Pancreas (tissue), 10 donors: ENCODE data around the gene DESI1. TPM values are rescaled to one million over a fixed set of nuclear protein-coding genes. Genes with fewer than 3 reads are reported as not detected.

ENCODE experiments used
- ATAC-seq, 4 donors: fragments of 200-7000 bp; cut with Tn5 transposase; one replicate each; pipeline versions ENCODE4 v1.8.0 to v1.9.1; 2020; ENCODE audit warnings: mild to moderate bottlenecking in 4 of 4, moderate library complexity in 4 of 4
- DNase-seq, 6 donors: peaks; one replicate each; pipeline ENCODE4 v3.0.0-alpha.2; 2020
- FAIRE-seq: peaks from 2 replicates; lab custom pipeline; 2012; peaks lifted over from hg19 to GRCh38; lab: Jason Lieb, UNC
- H3K27ac ChIP-seq, 4 donors: fragments of 200-600 bp; sonication (generic); 1 replicate in 3 of 4; 2 replicates in 1 of 4; pipeline versions ENCODE4 v1.5.0 to v1.8.0; 2020
- H3K27me3 ChIP-seq, 4 donors: fragments of 200-600 bp; one replicate each; pipeline ENCODE4 v1.8.0; 2021
- H3K36me3 ChIP-seq, 3 donors: fragments of 200-600 bp; sonication (generic) in 1 of 3; one replicate each; pipeline versions ENCODE4 v1.5.0 to v1.8.0; 2020 to 2021
- H3K4me1 ChIP-seq, 3 donors: fragments of 200-600 bp; one replicate each; pipeline ENCODE4 v1.8.0; 2021
- H3K4me3 ChIP-seq, 4 donors: fragments of 200-600 bp; sonication (generic) in 2 of 4; one replicate each; pipeline versions ENCODE4 v1.5.0 to v1.8.0; 2020 to 2021
- H3K9me3 ChIP-seq, 4 donors: fragments of 200-600 bp; one replicate each; pipeline ENCODE4 v1.8.0; 2021
- WGBS, 2 donors: extraction: QIAGEN DNeasy Blood & Tissue Kit; methylation state at CpG; one replicate each; pipeline ENCODE4 v1.1.7; 2013; 5-methylcytosine and 5-hydroxymethylcytosine counted together
- intact Hi-C, 3 donors: fragments of 100-400 bp; cut with DNase I; formaldehyde crosslinking; loops; one replicate each; pipeline versions ENCODE4 v1.11.1 to v1.14.2; 2022
- polyA plus RNA-seq, 2 donors: library from polyadenylated mRNA; stranded (reverse); fragments of 200-250 nt; gene quantifications; one replicate each; pipeline ENCODE4 v1.2.3, GENCODE V29; 2013
- total RNA-seq, 6 donors: library from RNA; stranded (reverse); fragmentation: NEBNext Ultra II Directional in 4 of 6; extraction: Animal tissue kit (Norgen Biotek cat#: 25700) in 4 of 6; gene quantifications; one replicate each; pipeline versions ENCODE4 v1.2.1 to v1.2.4, GENCODE V29; 2021 to 2023
- TF ChIP-seq, protein P1 (sequence below), 4 donors: fragments of 200-600 bp; sonication (generic) in 3 of 4; IDR thresholded peaks; one replicate each; pipeline versions ENCODE4 v1.5.0 to v1.8.0; 2021; ENCODE audit warnings: antibody characterized with exemption in 4 of 4
- donor health status: healthy with polysubstance abuse.
- donor health status: DM: no; HTN: no; CAD: no; lungs with moderate emphysema.
- donor health status: DM: no; HTN: no; CAD: no.
- donor health status: control.
- donor health status: control.
- donor health status: Bipolar disorder and iron deficiency.
- donor health status: DM: yes; HTN: yes; CAD: no.
- donor health status: DM: no; HTN: no; CAD: no.
- donor health status: DM: no; HTN: no; CAD: no.
- donor health status: DM: yes; HTN: yes; CAD: no.

The DESI1 gene
- total and polyA plus RNA-seq, 8 donors: 8.2 to 14.8 (median 9.6) TPM

GRCh38 chr22:41657709-41658108 lies 36.9 kb upstream of the DESI1 start:
- peaks cover 11 to 92% (median 52%) of the 10 kb centered on the region in 3 donors for H3K36me3 ChIP-seq
- intact Hi-C loops: no loop called here
- H3K4me3 ChIP-seq: no peak overlapping the region
- WGBS, 2 donors: 96 to 99% methylated on average over 6 of the region's 6 CpGs
- TF ChIP-seq, protein P1, sequence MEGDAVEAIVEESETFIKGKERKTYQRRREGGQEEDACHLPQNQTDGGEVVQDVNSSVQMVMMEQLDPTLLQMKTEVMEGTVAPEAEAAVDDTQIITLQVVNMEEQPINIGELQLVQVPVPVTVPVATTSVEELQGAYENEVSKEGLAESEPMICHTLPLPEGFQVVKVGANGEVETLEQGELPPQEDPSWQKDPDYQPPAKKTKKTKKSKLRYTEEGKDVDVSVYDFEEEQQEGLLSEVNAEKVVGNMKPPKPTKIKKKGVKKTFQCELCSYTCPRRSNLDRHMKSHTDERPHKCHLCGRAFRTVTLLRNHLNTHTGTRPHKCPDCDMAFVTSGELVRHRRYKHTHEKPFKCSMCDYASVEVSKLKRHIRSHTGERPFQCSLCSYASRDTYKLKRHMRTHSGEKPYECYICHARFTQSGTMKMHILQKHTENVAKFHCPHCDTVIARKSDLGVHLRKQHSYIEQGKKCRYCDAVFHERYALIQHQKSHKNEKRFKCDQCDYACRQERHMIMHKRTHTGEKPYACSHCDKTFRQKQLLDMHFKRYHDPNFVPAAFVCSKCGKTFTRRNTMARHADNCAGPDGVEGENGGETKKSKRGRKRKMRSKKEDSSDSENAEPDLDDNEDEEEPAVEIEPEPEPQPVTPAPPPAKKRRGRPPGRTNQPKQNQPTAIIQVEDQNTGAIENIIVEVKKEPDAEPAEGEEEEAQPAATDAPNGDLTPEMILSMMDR (IDR thresholded peaks at IDR 0.05): no peak
- FAIRE-seq (no peak), DNase-seq (peak in 1 of 6 donors; percentile 30), ATAC-seq (no peak)
- H3K4me1 ChIP-seq: no peaks in the 10 kb centered on the region
- no peaks in the 10 kb centered on the region for H3K9me3 ChIP-seq
- no peak overlapping the region for H3K27ac ChIP-seq
- no peaks in the 10 kb centered on the region for H3K27me3 ChIP-seq

DNA sequence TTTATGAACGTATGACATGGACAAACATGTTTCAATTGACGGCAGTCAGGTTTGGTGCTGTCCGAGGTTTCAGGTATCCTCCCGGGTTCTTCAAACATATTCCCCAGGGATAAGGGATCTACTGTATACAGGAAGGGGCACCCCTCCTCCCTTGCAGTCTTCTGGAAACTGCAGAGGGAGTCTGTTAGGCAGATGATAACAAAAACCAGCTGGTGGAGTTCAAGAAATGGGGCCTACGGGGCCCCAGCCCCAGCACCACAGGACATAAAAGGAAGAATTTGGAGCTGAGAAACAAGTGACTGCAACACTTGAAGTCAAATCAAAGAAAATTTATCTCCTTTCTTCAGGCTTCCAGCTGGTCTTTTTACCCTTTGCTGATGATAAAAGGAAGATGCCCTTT lies 35.7 kb upstream of the DESI1 start:
- Histone ChIP-seq H3K27me3 (no peaks in the 10 kb centered on the region), H3K27ac (no peak overlapping the region), H3K36me3 (peaks cover 11 to 92% (median 54%) of the 10 kb centered on the region in 3 donors), H3K4me3 (no peak overlapping the region), H3K4me1 (no peaks in the 10 kb centered on the region), H3K9me3 (no peaks in the 10 kb centered on the region)
- TF ChIP-seq, protein P1 (IDR thresholded peaks at IDR 0.05): no peak
- WGBS, 2 donors: 81 to 83% methylated on average over 5 of the region's 5 CpGs
- ATAC-seq (no peak), DNase-seq (peak in 1 of 6 donors; percentile 2), FAIRE-seq (no peak)
- intact Hi-C loops: no loop called here

DNA sequence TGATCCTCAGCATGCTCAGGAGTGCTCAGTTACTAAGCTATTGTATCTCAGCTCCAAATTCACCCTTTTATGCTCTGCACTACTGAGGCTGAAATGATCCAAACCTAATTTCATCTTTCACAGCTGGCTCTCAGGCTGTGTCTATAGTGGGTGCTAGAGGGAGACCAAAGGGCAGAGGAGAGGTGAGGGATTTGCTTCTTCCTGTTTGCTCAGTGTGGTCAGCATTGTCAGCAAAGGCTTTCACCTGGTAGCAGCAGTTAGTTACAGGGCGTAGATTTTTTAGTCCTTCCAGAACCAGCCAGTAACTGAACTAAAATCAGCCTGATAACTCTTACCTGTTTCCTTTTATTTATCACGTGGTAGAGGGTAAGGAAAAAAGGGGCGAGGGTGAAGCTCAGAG lies 33.5 kb upstream of the DESI1 start:
- FAIRE-seq (no peak), DNase-seq (no peak), ATAC-seq (peak in 2 of 4 donors; percentile 46 to 54)
- Histone ChIP-seq H3K27ac (no peak overlapping the region), H3K27me3 (no peaks in the 10 kb centered on the region), H3K36me3 (peaks cover 7 to 90% (median 56%) of the 10 kb centered on the region in 3 donors), H3K4me3 (no peak overlapping the region), H3K4me1 (no peaks in the 10 kb centered on the region), H3K9me3 (no peaks in the 10 kb centered on the region)
- WGBS, 2 donors: 95 to 97% methylated on average over 3 of the region's 3 CpGs
- TF ChIP-seq, protein P1 (IDR thresholded peaks at IDR 0.05): no peak
- intact Hi-C loops: no loop called here

DNA sequence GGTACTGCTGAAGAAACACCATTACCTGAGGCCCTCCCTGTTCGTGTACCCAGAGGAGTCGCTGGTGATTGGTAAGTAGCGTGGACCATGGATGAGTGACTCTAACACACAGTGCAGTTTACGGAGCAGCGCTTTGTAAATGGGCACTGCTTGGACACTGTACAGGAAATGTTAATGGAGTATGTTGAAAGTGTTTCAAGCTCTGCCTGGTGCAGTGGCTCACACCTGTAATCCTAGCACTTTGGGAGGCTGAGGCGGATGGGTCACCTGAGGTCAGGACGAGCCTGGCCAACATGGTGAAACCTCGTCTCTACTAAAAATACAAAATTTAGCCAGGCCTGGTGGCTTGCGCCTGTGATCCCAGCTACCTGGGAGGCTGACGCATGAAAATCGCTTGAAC lies 30.0 kb upstream of the DESI1 start:
- no peak overlapping the region for H3K27ac ChIP-seq
- DNase-seq (no peak), FAIRE-seq (no peak), ATAC-seq (peak in 1 of 4 donors; percentile 34)
- H3K4me3 ChIP-seq: no peak overlapping the region
- H3K9me3 ChIP-seq: no peaks in the 10 kb centered on the region
- TF ChIP-seq, protein P1 (IDR thresholded peaks at IDR 0.05): no peak
- WGBS, 2 donors: 92 to 94% methylated on average over 11 of the region's 11 CpGs
- H3K36me3 ChIP-seq: peaks cover 3 to 84% (median 42%) of the 10 kb centered on the region in 3 donors
- intact Hi-C loops: no loop called here
- no peaks in the 10 kb centered on the region for H3K4me1 ChIP-seq
- H3K27me3 ChIP-seq: no peaks in the 10 kb centered on the region

DNA sequence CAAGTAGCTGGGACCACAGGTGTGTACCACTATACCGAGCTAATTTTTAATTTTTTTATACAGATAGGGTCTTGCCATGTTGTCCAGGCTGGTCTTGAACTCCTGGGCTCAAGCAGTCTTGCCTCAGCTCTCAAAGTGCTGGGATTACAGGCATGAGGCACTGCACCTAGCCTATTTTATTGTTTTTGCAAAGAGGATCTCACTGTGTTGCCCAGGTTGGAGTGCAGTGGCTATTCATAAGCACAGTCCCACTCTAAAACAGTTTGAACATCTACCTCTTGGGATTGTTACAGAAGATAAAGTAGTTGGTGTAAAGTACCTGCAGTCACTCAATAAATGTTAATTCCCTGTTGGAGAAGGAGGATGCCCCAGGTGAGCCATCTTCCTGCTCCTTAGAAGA lies 29.4 kb upstream of the DESI1 start:
- ATAC-seq: no peak
- 97 to 100% methylated on average over 1 of the region's 1 CpG for whole genome bisulfite sequencing, 2 donors
- DNase-seq: no peak
- H3K4me1 ChIP-seq: no peaks in the 10 kb centered on the region
- H3K27me3 ChIP-seq: no peaks in the 10 kb centered on the region
- TF ChIP-seq, protein P1 (IDR thresholded peaks at IDR 0.05): no peak
- H3K4me3 ChIP-seq: no peak overlapping the region
- intact Hi-C loops: no loop called here
- no peak overlapping the region for H3K27ac ChIP-seq
- H3K9me3 ChIP-seq: no peaks in the 10 kb centered on the region
- no peak for FAIRE-seq
- H3K36me3 ChIP-seq: peaks cover 2 to 85% (median 40%) of the 10 kb centered on the region in 3 donors
